AG20443 (cell line): ENCODE measurements around the gene SLC22A6.
"Not testable (repeated sequence)": the region's sequence is repeated elsewhere in the genome, so short reads cannot be mapped to it uniquely, and the experiment has no call there.

Experiments
- DNase-seq: peaks from one replicate; pipeline ENCODE4 v3.0.0; 2012; ENCODE audit warnings: low spot score, mixed read lengths

The SLC22A6 gene

GRCh38 chr11:62985041-62985750 lies 429 bp upstream of the SLC22A6 start:
- DNase-seq: no peak

- no peak for DNase-seq
These were observed 1.1 kb downstream of the SLC22A6 start for GRCh38 chr11:62983536-62984199.

- no peak for DNase-seq
These were observed 3.0 kb downstream of the SLC22A6 start for GRCh38 chr11:62981743-62982142.

- no peak for DNase-seq
These were observed 4.5 kb downstream of the SLC22A6 start for GRCh38 chr11:62980133-62980760.

DNA sequence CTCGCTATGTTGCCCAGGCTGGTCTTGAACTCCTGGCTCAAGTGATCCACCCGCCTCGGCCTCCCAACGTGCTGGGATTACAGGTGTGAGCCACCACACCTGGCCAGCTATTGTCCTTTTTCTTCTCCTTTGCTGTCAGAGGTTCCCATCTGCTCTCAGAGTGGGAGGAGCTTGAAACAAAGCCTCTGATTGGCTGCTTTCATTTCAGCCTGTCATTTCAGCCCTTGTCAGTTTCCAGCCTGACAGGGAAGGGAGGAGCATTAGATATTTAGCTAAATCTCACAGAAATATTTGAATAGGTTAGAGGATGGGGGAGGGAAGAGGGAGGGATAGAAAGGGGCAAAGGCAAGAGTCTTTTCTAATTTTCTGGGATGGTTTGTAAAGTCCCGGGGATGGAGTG lies 8.7 kb downstream of the SLC22A6 start:
- DNase-seq: no peak

GRCh38 chr11:62974848-62975522 lies 9.8 kb downstream of the SLC22A6 start:
- no peak for DNase-seq

- DNase-seq: no peak
These were observed 19.2 kb downstream of the SLC22A6 start for GRCh38 chr11:62965574-62965973.

- DNase-seq: no peak
These were observed 22.4 kb downstream of the SLC22A6 start for GRCh38 chr11:62962391-62962790.

DNA sequence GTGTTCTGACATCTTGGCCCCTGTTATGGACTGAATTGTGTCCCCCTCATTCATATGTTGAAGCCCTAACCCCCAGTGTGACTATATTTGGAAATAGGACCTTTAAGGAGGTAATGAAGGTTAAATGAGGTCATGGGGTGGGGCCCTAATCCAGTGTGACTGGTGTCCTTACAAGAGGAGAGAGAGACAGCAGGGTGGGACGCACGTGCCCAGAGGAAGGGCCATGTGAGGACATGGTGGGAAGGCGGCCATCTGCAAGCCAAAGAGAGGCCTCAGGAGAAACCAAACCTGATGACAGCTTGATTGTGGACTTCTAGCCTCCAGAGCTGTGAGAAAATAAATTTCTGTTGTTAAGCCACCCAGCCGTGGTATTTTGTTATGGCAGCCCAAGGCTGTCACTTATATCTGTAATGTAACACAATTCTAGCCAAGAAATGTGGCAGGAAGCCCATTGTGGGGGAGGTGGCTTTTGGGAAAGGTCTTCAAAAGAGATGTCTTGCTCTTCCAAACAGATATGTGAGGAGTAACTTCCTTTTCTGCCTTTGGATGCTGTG lies 23.7 kb downstream of the SLC22A6 start:
- no peak for DNase-seq

DNA sequence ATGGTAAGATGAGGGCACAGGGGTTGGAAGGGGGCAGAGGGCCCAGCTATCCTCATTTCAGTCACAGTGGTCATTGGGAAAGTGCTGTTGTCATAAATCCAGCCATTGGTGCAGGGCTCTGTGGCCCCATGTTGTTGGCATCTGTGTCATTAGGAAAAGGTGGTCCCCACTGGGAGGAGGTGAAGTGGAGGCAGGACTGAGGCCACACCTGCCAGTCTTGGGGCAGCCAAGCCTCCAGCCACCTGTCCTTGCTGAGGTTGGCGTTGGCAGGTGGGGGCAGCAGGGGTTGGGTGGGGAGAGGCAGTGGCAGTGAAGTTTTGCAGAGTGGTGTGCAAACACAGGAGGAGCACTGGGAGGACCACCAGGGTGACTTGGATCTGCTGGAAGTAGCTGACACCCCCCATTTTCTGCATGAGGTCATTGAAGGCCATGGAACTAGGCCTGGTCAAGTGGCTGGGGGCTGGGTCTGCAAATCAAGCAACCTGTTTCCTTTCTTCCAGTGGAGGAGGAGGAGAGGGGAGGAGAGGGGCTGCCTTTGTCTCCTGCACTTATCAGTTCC lies 25.3 kb downstream of the SLC22A6 start:
- DNase-seq: no peak

DNA sequence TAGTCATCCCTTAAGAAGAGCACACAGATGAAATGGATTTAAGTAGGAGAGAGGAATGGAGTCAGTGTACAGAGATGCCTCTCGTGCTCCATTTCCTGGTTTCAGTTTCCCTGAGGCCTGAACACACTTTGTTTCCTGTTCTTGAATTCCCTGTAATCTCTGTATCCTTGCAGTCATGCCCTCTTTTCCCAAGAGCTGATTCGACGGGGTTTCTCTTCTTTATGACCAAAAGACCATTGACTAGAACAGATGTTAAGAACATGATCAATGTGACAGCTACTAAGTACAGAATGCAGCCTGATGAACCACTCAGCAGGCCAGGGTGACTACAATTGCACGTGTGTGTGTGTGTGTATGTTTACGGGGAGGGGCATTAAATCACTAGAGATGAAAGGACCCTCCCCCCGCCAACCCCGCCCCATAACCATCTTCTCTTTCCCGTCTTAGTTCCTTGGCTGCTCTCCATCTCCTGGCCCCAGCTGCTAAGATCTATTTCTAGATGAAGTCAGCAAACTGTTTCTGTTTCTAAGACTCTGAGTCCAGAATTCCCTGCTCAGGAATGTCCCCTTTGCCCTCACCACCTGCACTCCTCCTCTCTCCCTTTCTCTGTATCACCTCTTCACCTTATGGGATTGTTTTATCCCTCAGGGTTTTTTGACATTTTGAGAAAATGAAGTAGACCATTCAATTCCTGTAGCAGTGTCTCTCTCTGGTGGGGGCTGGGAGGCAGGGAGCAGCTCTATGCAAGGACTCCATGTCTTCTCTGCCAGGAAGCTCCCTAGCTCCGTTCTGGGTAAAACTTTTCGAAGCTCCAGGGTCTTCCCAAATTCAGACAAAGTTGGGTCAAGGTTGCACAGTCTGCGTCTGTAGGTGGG lies 26.0 kb downstream of the SLC22A6 start:
- DNase-seq: peak; percentile 27

GRCh38 chr11:62957147-62957546 lies 27.6 kb downstream of the SLC22A6 start:
- DNase-seq: no peak

GRCh38 chr11:62954478-62954877 lies 30.3 kb downstream of the SLC22A6 start:
- DNase-seq: no peak

DNA sequence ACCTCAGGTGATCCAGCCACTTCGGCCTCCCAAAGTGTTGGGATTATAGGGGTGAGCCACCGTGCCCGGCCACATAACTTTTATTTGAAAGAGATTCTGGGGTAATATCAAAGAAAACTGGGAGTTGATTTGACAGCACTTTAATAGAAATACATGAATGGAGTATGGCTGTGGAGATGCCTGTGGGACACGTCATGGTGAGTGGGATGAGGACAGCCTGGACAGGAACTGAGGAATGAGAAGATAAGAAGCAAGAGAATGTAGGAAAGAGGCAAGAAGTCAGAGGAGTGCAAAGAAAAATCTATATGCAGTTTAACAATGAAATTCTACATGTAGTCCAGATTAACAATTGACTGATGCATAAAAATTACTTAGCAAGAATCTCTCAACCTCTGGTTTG lies 31.0 kb downstream of the SLC22A6 start:
- no peak for DNase-seq

DNA sequence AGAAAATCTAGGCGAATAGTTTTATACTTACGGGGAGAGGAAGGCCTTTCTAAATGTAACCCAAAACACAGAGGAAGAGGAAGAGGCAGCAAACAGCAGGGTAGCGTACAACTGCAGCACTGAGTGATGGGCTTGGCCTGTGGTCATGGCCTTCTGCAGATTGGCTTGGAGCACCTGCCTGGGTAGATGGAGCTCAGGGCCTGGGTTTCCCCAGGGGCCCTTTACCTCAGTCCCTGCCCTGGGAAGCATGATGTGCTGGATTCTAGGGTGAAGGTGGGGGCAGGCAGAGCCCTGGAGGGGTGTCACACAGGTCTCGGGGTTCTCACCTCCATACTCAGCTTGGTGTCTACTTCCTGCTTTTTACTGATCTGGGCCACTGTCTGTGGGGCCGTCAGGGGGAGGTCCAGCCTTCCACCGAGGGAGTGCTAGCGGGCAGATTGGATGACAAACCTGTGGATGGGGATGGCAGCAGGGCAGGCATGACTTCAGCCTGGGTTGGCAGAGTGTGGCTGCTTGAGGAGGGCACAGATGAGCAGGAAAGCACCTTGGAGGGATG lies 35.9 kb downstream of the SLC22A6 start:
- no peak for DNase-seq

- not testable (repeated sequence) for DNase-seq
These were observed 39.2 kb downstream of the SLC22A6 start for GRCh38 chr11:62945538-62945937.

DNA sequence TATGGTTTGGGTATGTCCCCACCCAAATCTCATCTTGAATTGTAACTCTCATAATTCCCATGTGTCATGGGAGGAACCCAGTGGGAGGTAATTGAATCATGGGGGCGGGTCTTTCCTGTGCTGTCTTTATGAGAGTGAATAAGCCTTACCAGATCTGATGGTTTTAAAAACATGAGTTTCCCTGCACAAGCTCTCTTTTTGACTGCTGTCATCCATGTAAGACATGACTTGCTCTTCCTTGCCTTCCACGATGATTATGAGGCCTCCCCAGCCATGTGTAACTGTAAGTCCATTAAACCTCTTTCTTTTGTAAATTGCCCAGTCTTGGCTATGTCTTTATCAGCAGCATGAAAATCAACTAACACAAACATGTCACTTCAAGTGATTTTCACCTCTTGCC lies 47.2 kb downstream of the SLC22A6 start:
- not testable (repeated sequence) for DNase-seq

DNA sequence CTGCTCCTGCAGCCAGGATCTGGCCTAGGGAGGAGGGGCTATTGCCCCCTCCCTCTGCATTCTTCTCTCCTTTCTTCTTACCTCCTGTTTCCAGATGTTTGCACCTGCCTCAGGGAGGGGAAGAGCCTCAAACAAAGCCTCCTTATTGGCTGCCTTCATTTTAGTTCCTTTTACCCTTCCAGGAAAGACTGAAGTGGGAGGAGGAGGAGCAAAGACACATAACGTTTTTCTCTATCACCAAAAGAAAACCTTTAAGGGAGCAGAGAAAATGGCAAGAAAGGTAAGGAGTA lies 50.3 kb downstream of the SLC22A6 start:
- no peak for DNase-seq

- no peak for DNase-seq
These were observed 50.8 kb downstream of the SLC22A6 start for GRCh38 chr11:62933750-62934495.

GRCh38 chr11:62933285-62933684 lies 51.5 kb downstream of the SLC22A6 start:
- no peak for DNase-seq
